NCI-H2029 (cell line): Measurements from ENCODE around the gene MYRIP.

Source experiments
- DNase-seq: peaks from one replicate; lab custom pipeline; 2025; lab: John Stamatoyannopoulos, UW

Gene MYRIP

GRCh38 chr3:39905788-39906187, 96.4 kb downstream of the MYRIP start:
- DNase-seq: no peak

DNA sequence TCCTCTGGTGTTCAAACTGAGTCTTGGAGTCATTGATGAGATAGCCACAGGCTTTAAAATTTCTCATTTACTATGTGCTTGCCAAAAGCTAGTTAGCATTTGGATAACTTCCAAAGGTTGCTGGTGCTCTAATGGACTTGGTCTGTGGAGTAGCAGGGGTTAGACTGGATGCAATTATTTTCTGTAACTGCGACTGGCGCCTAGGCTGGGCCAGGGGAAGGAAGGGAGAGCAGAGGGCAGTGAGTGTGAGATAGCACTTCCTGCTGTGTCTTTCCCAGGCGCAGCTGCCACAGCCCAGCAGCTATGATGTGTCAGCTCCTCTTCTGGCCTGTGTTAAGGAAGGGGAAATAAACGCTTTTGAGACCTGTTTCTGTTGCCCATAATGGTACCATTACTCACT, 98.6 kb downstream of the MYRIP start:
- peak; percentile 74 for DNase-seq

- DNase-seq: no peak
Measured at GRCh38 chr3:39910135-39910534, 100.7 kb downstream of the MYRIP start.

GRCh38 chr3:39910826-39911464, 101.5 kb downstream of the MYRIP start:
- no peak for DNase-seq

DNA sequence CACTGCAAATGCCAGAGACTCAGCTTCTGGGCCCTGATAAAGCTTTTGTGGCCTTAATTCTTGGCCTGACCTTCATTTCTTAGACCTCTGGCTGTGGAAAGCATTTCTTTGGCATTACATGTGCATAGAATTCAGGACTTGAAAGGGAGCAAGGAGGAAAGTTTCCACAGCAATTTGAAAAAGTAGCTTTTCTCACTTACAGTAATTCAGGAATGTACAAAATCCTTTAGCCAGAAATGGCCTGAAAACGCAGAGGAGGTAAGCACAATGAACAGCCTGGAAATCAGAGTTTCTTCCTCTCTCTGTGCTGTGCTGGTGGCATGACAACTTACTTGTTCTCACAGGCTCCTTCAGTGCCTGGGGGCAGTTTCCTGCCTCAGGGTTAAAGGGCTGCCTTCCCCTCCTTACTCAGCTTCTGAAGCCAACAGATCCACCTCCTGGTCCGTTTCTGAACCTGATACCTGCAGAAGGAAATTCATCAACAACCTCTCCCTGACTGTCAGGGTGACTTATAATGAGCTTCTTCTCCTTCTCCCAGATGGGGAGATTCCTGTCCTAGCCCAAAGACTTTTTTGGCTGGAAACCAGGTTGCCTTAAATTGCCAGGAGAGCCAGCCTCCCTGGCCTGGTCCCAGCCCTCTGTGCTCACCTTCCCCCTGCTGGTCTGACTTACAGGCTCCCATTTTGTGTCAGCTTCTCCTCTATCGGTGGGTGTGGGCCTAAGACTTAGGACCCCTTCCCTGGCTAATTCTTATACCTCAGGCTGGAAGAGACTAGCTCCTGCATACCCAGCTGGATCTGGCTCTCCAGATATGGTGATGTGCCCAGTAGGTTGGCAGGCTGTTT, 102.3 kb downstream of the MYRIP start:
- no peak for DNase-seq

DNA sequence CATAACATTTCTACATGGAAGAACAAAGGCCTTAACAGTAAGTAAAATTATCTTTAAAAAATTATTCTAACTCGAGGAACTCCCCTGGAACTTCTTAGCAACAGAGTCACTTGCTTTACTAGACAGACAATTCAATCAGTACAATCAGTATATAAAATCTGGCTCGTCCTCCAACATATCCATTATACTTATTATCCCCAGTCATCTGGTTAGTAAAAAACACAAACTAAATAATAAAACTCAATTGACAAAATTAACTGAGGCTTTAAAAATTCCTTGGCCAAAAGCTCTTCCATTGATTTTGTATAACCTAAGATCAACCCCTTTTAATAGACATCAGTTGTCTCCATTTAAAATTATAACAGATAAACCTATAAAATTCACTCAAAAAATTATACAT, 105.6 kb downstream of the MYRIP start:
- no peak for DNase-seq

DNA sequence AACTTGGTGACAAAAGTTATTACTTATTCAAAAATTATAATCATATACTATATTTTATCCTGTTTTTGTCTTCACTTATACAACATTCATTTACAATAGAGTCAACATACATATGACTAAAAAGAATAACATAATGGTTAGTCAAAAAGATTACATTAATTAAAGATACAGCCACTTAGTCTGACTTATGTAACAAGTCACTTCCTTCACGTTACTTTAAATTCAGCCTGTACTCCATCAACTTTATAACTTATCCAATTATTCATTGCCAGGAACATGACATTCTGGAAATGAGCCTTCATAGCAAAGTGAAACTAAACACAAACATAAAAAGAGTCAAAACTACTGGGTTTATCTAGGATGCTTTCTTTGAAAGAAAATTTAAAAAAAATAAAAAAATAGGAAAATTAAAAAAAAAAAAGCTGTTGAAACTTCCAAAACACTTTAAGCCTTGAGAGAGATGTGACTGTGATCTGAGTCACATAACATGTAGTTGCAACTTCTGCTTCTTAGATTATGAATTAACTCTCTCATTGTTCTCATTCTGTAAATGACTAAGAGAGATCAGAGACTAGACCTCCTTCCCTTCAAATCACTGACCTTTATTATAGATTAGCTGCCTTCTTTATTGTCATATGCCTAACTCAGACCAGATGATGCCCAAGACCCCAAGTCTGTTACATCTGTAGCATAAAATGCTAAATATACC, 107.8 kb downstream of the MYRIP start:
- DNase-seq: no peak

- no peak for DNase-seq
Measured at GRCh38 chr3:39919281-39919680, 109.9 kb downstream of the MYRIP start.

DNA sequence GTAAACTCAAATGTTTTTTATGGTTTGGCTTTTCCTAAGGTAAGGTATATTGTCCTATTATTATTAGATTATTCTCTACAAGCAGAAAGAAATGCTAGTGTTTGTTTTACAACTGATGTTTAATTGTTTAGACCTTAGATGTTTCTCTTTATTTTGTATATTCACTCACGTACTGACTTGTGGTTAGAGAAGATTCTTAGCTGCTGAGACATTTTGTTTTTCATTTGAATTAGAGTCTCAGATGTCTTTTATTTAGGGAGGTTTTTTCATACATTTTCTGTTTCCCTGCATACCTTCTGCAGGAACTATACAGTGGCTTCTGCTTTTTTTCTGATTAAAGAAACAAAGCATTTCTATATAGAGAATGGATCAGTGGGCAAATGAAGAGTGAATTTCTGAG, 110.9 kb downstream of the MYRIP start:
- DNase-seq: no peak

- DNase-seq: no peak
Measured at GRCh38 chr3:39927479-39927878, 118.1 kb downstream of the MYRIP start.

- DNase-seq: no peak
Measured at GRCh38 chr3:39933986-39934693, 124.7 kb downstream of the MYRIP start.

GRCh38 chr3:39934696-39935095, 125.3 kb downstream of the MYRIP start:
- no peak for DNase-seq

GRCh38 chr3:39935261-39935660, 125.9 kb downstream of the MYRIP start:
- no peak for DNase-seq

- no peak for DNase-seq
Measured at GRCh38 chr3:39936848-39937247, 127.4 kb downstream of the MYRIP start.

- no peak for DNase-seq
Measured at GRCh38 chr3:39937315-39937714, 127.9 kb downstream of the MYRIP start.

GRCh38 chr3:39937874-39938273, 128.5 kb downstream of the MYRIP start:
- peak; percentile 19 for DNase-seq

- DNase-seq: peak; percentile 34
Measured at GRCh38 chr3:39941931-39942330, 132.5 kb downstream of the MYRIP start.

DNA sequence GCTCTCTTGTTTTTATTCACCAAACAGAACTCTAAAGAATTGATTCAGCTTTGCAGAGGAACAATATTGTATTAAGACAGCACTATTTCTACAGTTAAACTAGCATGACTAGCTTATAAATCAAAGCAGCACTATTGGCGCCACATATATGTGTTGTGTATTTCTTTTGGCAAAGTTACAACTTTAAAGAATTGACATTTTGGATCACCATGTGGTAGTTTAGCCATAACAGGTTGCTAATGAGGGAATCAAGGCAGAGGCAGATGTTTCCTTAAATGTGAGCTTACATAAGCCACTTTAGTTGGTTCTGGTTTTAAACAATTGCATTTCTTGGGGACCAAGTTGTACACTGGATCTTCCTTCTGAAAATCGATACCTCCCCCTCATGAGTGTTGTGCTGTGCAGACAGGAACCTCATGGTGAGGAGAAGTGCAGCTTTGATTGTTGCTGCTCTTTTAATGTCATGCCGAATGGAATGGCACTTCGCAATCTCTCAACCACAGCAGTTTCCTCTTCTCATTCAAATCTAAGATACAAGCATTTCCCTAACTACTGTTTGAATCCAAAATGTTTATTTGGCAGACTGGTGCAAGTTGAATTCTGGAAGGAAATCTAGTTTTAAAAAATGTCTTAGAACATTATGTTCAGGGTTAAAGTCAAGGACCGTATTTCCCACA, 151.2 kb downstream of the MYRIP start:
- no peak for DNase-seq

DNA sequence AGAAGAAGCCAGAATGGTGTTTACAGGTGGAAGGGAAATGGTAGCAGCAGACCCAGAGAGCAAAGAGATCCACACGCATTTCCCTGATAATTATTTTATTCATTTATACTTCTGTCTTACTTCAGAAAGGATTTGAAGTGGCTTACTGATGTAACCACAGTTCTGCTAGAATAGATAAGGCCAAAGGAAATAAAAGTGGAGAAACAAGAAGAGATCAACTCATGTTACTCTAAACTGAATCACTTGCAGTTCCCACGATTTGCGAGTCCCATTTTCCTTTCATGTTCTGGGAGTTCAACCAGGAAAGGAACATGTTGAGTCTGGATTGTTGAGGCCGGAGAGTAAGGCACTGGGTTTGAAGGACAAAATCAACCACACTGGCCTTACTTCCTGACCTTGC, 151.8 kb downstream of the MYRIP start:
- no peak for DNase-seq

DNA sequence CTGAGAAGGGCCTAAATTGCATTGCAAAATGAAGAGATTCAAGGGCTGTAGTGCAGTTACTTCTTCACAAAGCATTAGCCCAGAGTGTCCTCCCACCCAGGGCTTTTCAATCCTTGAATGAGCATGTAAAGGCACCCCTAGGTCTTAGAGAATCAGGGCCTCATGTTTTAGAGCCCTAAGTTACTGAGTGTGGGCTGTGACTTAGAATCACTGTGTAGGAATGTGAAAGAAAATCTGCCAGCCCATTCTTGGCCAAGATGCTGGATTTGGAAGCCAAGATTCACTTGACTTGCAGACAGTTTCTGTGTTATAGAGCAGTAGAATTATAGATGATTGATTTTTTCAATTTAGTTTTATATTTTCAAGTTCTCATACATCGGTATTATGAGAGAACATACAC, 153.2 kb downstream of the MYRIP start:
- DNase-seq: no peak

GRCh38 chr3:39965461-39965860, 156.1 kb downstream of the MYRIP start:
- DNase-seq: no peak

DNA sequence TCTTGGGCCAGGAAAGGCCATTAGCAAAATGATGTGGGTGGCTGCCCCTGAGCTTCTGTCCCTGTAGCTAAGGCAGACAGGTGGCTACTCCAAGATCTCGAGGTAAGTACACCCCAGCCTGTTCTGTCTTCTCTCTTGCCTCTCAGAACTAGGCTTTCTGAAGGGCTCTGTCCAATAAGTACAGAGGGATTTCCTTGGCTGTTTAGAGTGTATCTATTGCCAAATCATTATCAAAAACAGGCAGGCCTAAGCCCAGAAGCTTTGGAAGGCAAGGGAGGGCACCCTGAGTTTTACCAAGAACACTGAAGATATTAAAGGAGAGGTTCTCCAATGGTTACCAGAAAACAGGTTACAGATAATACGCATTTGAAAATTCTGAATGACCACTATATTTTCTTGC, 156.6 kb downstream of the MYRIP start:
- DNase-seq: no peak
